OCI-LY7 (cell line): ENCODE data around the gene BSG. TPM values are rescaled to one million over a fixed set of nuclear protein-coding genes. Genes with fewer than 3 reads are reported as not detected.

Experiments used
- BruUV-seq: library from RNA; stranded (reverse); fragments of 400-500 nt; replicated peaks from 2 replicates; lab custom pipeline; 2021; lab: Mats Ljungman, UMichigan
- CTCF ChIA-PET: fragments of 300-600 bp; sonication (Branson Sonifier 250); formaldehyde crosslinking; loops from one replicate; lab custom pipeline; 2022; ENCODE audit warnings: antibody characterized with exemption; ENCODE audit not compliant: unreplicated experiment; lab: Charles Lee
- POLR2A ChIA-PET: fragments of 300-600 bp; sonication (Branson Sonifier 250); formaldehyde crosslinking; loops from one replicate; lab custom pipeline; 2022; ENCODE audit warnings: antibody characterized with exemption; lab: Charles Lee
- DNase-seq: peaks from one replicate; pipeline ENCODE4 v3.0.0-alpha.2; 2015; ENCODE audit warnings: low spot score
- H2AFZ ChIP-seq: fragments of 200-600 bp; sonication (generic), shearing (Covaris generic); 2 replicates; pipeline ENCODE4 v1.6.1; 2014; ENCODE audit warnings: mild to moderate bottlenecking, antibody characterized with exemption, low read length, moderate library complexity
- H3K27ac ChIP-seq: fragments of 200-600 bp; sonication (generic); 2 replicates; pipeline ENCODE4 v1.5.1; 2014; ENCODE audit warnings: mixed run types, low read depth, mild to moderate bottlenecking, moderate library complexity, low read length, inconsistent platforms; ENCODE audit not compliant: poor library complexity, severe bottlenecking
- H3K36me3 ChIP-seq: fragments of 200-600 bp; sonication (generic); 2 replicates; pipeline ENCODE4 v1.6.1; 2014; ENCODE audit warnings: mild to moderate bottlenecking, antibody characterized with exemption, low read length, moderate library complexity, mixed read lengths; ENCODE audit not compliant: insufficient read depth
- H3K4me1 ChIP-seq: fragments of 200-600 bp; sonication (generic); 2 replicates; pipeline ENCODE4 v1.5.1; 2014; ENCODE audit warnings: mild to moderate bottlenecking, low read length; ENCODE audit not compliant: insufficient read depth, poor library complexity, severe bottlenecking
- H3K4me2 ChIP-seq: fragments of 200-600 bp; sonication (generic); 2 replicates; pipeline ENCODE4 v1.6.1; 2014; ENCODE audit warnings: mild to moderate bottlenecking, low read length
- H3K4me3 ChIP-seq: fragments of 200-600 bp; sonication (generic); 2 replicates; pipeline ENCODE4 v1.5.1; 2014; ENCODE audit warnings: mild to moderate bottlenecking, low read depth, low read length; ENCODE audit not compliant: poor library complexity, severe bottlenecking
- H3K79me2 ChIP-seq: fragments of 200-600 bp; sonication (generic); 2 replicates; pipeline ENCODE4 v1.6.1; 2016; ENCODE audit warnings: low read depth, mild to moderate bottlenecking, low read length, moderate library complexity, mixed read lengths; ENCODE audit not compliant: insufficient read depth
- H3K9me2 ChIP-seq: fragments of 200-600 bp; sonication (generic); 2 replicates; pipeline ENCODE4 v1.6.1; 2016; ENCODE audit warnings: mild to moderate bottlenecking, low read length, mixed read lengths; ENCODE audit not compliant: insufficient read depth
- H3K9me3 ChIP-seq: fragments of 200-600 bp; sonication (generic); 2 replicates; pipeline ENCODE4 v1.6.1; 2014; ENCODE audit warnings: mild to moderate bottlenecking, mixed run types, low read length, mixed read lengths
- H4K20me1 ChIP-seq: fragments of 200-600 bp; sonication (generic); 2 replicates; pipeline ENCODE4 v1.6.1; 2014; ENCODE audit warnings: mild to moderate bottlenecking, antibody characterized with exemption, low read length, moderate library complexity, mixed read lengths; ENCODE audit not compliant: insufficient read depth
- CTCF ChIP-seq: fragments of 200-600 bp; sonication (generic); conservative IDR thresholded peaks from 2 replicates; pipeline ENCODE4 v1.5.1; 2014; ENCODE audit warnings: mild to moderate bottlenecking, antibody characterized with exemption, low read length, moderate library complexity, mixed read lengths
- EZH2phosphoT487 ChIP-seq: fragments of 200-600 bp; sonication (generic); IDR thresholded peaks from 2 replicates; pipeline ENCODE4 v1.6.1; 2018; ENCODE audit warnings: low read depth, borderline replicate concordance, mild to moderate bottlenecking, mixed run types, antibody characterized with exemption, low read length, moderate library complexity, mixed read lengths
- intact Hi-C: fragments of 100-400 bp; cut with micrococcal nuclease; formaldehyde crosslinking; loops from one replicate; pipeline ENCODE4 v1.10.0; 2022; ENCODE audit not compliant: unreplicated experiment
- total RNA-seq, 2 experiments: library from RNA; depleted of rRNA in 1 of 2; stranded (reverse); fragments of >200 nt in 1 of 2; shearing (Covaris generic) in 1 of 2; gene quantifications; 2 replicates each; pipeline ENCODE4 v1.2.3, GENCODE V29; 2014 to 2022

Gene BSG
- total RNA-seq, 2 experiments from 2014 or later = 180 to 197 TPM

DNA sequence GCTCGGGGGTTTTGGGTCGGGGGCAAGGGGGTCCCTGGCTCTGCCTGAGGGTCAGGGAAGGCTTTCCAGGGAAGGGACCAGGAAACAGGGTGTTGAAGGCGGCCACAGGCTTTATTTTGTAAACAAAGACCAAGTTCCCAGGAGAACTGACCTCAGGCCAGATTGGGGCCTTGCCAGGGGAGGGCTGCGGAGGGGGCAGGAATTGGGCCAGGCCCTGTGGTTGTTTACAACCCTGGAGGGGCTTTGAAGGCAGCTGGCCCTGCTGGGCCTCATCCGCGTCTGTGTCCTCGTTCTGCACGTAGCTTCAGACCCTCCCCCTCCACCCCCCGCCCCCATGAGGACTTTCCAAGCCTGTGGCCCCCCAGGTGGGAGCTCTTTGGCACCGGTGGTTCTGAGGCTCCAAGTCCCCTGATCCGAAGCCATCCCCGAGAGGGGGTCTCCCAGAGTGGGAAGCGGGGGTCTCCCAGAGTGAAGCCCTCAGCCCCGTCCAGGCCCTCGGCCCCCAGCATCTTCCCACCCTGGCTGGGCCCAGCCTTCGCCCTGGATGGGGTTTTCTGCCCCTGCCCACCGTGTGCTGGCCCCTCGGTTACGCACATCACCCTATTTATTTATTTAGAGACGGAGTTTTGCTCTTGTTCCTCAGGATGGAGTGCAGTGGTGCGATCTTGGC, 13.5 kb upstream of the BSG start:
- DNase-seq = no peak
- H3K4me3 ChIP-seq = no peak overlapping the region
- H3K9me2 ChIP-seq = no peaks in the 10 kb centered on the region
- H3K79me2 ChIP-seq = no peaks in the 10 kb centered on the region
- H3K4me2 ChIP-seq = no peak overlapping the region
- no peaks in the 10 kb centered on the region for H4K20me1 ChIP-seq
- H3K36me3 ChIP-seq = no peaks in the 10 kb centered on the region
- no peak for TF ChIP-seq EZH2phosphoT487
- TF ChIP-seq CTCF = no peak
- ChIA-PET CTCF (no interaction called here), POLR2A (no interaction called here)
- no peaks in the 10 kb centered on the region for H3K9me3 ChIP-seq
- no peak overlapping the region for H2AFZ ChIP-seq
- H3K4me1 ChIP-seq = no peaks in the 10 kb centered on the region
- BruUV-seq = no TSS peak
- no peak overlapping the region for H3K27ac ChIP-seq
- intact Hi-C loops = no loop called here

DNA sequence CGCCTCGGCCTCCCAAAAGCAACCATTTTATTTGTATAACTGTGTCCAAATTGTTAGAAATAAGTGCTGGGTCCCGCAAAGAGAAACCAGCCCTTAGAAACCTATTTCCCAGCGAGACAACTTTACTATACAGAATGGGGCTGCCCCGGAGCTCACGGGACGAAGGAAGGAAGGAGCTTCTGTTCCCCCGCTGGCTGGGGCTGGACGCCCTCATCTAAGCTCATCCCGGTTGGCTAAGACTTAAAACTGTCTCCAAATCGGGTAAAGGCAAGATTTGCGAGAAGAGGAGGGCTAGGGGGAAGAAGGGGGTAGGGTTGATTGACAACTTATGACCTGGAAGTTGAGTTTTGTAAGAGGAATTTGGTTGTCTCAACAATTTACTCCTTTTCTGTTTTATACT, 12.3 kb upstream of the BSG start:
- Histone ChIP-seq H4K20me1 (no peaks in the 10 kb centered on the region), H3K9me3 (no peaks in the 10 kb centered on the region), H3K36me3 (no peaks in the 10 kb centered on the region), H3K4me2 (no peak overlapping the region), H3K9me2 (no peaks in the 10 kb centered on the region), H3K79me2 (no peaks in the 10 kb centered on the region), H2AFZ (no peak overlapping the region), H3K27ac (no peak overlapping the region), H3K4me1 (no peaks in the 10 kb centered on the region), H3K4me3 (no peak overlapping the region)
- no peak for DNase-seq
- intact Hi-C loops = no loop called here
- BruUV-seq = no TSS peak
- CTCF ChIA-PET = no interaction called here
- POLR2A ChIA-PET = no interaction called here
- TF ChIP-seq EZH2phosphoT487 (no peak), CTCF (no peak)

DNA sequence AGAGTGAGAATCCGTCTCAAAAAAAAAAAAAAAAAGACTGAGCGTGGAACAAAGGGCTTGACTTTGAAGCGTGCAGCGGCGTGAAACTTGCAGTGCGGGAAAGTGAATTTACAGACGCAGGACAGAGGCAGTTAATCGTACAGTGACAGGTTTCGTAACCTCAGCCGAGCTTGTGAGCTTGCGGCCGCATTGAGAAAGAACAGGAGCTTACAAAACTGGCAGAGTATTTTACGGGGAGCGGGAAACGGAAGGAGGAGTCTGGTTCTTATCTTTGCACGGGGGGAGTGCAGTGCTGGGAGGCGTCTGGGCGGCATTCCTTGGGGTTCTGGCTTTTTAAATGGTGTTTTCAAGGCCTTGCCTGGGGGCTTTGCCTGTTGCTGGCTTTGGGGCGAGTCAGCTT, 6.0 kb upstream of the BSG start:
- Histone ChIP-seq H3K27ac (no peak overlapping the region), H4K20me1 (no peaks in the 10 kb centered on the region), H3K9me3 (no peaks in the 10 kb centered on the region), H2AFZ (no peak overlapping the region), H3K36me3 (0 out of 2 replicates have a peak, but pooled peaks cover 3% of the 10 kb centered on the region), H3K9me2 (no peaks in the 10 kb centered on the region), H3K4me3 (no peak overlapping the region), H3K4me1 (peaks cover 7% of the 10 kb centered on the region), H3K79me2 (no peaks in the 10 kb centered on the region), H3K4me2 (no peak overlapping the region)
- CTCF ChIA-PET = no interaction called here
- DNase-seq = no peak
- no peak for TF ChIP-seq CTCF
- no peak for TF ChIP-seq EZH2phosphoT487
- POLR2A ChIA-PET = no interaction called here
- intact Hi-C loops = no loop called here
- no TSS peak for BruUV-seq
